Measurements from ENCODE around the gene MYMK.

DNA sequence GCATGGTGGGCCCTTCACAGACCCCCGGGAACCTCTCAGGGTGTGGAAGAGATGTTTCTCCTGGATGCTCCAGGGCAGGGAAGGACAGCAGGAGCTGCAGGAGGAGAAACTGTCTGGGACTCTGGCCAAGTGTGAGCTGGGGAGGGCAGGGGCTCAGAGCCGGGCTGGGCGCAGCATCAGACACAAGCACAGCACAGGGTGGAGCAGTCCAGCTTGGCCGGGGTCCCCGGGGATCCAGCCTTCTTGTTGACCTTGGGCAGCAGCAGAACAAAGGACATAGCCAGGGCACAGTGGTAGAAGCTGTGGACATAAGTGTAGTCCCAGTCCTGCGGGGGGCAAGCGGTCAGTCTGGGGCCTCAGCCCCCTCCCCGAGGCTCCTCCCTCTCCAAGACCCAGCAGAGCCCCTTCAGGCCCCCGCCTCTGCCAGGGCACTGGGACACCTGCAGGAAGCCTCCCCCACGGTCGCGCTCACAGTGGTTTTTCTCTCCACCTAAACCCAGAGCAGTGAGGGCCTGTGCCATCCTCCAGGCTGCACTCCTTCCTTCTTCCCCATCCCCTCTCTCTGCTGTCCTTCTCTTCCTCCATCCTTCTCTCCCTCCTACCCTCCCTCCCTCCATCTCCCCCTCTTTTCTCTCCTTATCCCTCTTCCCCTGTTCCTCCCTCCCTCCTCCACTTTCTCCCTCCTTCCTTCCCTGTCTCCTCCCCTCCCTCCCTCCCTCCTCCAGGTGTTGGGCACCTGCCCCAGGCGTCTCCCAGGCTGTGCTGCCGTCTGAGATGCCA, 10.1 kb downstream of the MYMK start:
- TF ChIP-seq CTCF (IDR thresholded peaks at IDR 0.05) (no peak), POLR2A (IDR thresholded peaks at IDR 0.05) (no peak), EP300 (IDR thresholded peaks at IDR 0.05) (no peak)

All from sigmoid colon (tissue), 4 donors.